GM21619 (cell line): Measurements from ENCODE around the gene MYO1D.
"Not testable (repeated sequence)": the region's sequence is repeated elsewhere in the genome, so short reads cannot be mapped to it uniquely, and the experiment has no call there.

Source experiments
- ATAC-seq: cut with Tn5 transposase; IDR thresholded peaks from one replicate; pipeline ENCODE4 v1.9.1; 2021; ENCODE audit not compliant: unreplicated experiment

MYO1D gene

DNA sequence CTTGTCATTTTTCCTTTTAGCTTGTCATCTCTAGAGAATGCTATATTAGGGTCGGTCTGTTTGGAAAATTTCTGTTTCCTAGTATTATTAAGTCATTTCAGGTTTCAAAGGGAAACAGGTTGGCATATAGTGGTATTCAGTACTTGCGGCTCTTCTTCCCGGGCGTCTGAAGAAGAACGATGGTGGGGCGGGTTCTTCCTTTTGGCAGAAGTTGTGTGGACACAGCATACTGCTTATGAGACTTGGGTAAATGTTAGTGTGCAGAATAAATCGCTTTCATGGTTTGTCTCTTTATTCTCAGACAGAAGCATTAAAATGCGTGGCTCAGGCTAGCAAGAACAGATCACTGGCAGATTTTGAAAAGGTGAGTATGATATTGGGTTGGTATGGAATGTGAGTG is 399.7 kb downstream of the MYO1D start:
- no peak for ATAC-seq

DNA sequence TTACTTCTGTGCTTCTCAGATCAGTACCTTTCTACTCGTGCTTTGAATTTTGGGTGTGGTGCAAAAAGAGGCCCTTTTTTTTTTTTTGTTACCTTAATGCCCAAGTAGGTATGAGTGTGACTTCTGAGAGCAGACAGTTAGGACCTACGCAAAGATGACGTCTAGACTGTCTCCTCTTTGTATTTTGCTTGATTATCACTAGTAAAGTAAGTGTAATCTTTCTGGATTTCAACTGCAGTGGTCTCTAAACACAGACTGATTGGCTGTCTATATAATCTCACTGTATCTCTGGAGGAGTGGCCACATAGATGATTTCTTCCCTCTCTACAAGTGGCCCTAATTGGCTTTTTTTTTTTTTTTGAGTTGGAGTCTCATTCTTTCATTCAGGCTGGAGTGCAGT is 401.7 kb downstream of the MYO1D start:
- ATAC-seq = no peak

DNA sequence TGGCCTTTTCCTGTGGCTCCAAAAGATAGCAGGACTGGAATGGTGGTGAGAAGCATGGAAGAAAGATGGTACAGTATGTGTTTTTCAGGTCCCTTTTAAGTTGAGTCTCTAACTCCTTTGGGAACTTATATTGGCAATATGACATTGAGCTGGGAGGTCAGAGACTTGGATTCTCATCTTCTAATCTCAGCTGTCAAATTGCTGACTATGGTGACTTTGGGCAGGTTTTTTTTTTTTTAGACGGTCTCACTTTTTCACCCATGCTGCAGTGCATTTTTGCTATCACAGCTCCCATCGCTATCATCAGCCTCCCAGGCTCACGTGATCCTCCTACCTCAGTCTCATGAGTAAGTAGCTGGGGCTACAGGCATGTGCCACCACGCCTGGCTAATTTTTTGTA is 405.3 kb downstream of the MYO1D start:
- ATAC-seq = no peak

DNA sequence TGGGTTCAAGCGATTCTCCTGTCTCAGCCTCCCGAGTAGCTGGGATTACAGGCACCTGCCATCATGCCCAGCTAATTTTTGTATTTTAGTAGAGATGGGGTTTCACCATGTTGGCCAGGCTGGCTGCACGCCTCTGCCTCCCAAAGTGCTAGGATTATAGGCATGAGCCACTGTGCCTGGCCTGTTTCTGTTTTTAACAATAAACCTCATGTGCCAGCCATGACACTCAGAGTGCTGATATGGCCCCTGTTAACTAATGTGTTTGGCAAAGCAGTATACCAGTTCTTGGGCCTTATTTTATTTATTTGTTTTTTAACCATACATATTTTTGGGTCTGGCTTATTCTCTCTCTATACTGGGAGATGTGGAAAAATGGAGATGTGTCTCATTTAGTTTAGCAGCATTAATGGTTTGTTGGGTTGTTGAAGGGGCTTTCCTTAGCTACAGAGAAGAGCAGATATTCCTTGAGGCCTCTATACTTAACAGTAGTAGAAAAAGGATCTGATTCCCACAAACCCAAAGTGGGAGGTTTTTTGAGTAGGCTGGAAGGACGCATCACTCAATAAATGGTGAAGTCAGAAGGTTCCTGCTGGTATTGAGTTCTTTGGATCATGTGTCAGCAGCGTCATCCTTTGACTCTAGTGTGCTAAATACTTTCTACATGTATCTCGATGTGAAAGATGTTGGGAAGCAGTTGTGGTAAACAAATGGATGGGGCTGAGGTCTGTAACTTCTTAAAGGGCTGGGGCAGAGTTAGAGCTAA is 406.3 kb downstream of the MYO1D start:
- ATAC-seq = no peak

DNA sequence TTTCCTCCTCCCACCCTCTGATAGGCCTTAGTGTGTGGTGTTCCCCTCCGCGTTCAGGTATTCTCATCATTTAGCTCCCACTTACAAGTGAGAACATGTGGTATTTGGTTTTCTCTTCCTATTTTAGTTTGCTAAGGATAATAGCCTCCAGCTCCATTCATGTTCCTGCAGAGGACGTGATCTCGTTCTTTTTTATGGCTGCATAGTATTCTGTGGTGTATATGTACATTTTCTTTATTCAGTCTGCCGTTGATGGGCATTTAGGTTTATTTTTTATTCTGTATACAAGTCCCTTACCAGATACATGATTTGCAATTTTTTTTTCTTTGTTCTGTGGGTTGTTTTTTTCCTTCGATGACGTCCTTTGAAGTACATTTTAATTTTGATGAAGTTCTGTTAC is 409.0 kb downstream of the MYO1D start:
- ATAC-seq = no peak

DNA sequence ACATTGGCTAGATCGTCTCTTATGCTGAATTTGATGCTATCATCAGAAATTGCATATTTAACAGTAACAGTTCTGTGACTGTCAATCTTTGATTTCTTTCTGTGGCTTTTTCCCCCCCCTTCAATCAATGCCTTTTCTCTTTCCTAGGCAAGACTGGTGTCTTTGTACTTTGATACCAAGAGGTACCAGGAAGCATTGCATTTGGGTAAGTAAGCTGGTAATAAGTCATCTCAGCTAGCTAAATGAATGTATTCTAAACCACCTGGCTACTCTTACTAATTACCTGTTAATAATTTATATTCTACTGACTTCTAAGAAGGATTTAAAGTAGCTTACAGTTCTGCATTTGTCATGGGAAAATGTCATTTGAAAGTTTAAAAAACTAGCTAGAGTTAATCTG is 412.6 kb downstream of the MYO1D start:
- no peak for ATAC-seq

DNA sequence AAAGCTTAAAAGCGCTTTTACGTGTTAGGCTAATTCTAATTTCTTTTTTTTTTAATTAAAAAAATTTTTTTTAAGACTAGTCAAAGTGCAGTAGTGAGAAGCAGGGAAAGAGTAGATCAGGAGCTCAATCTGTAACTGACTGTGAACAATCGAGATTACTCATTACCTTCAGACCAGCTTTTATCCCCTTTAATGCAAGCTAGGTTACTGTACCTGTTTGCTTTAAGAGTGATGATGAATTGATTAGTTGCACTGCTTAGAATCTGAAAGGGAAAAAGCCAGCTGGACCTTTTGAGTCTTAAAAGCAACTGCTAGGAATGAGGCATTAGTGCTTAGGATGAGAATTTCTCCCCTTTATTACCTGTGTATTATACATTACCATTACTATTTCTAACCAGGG is 413.6 kb downstream of the MYO1D start:
- ATAC-seq = no peak

DNA sequence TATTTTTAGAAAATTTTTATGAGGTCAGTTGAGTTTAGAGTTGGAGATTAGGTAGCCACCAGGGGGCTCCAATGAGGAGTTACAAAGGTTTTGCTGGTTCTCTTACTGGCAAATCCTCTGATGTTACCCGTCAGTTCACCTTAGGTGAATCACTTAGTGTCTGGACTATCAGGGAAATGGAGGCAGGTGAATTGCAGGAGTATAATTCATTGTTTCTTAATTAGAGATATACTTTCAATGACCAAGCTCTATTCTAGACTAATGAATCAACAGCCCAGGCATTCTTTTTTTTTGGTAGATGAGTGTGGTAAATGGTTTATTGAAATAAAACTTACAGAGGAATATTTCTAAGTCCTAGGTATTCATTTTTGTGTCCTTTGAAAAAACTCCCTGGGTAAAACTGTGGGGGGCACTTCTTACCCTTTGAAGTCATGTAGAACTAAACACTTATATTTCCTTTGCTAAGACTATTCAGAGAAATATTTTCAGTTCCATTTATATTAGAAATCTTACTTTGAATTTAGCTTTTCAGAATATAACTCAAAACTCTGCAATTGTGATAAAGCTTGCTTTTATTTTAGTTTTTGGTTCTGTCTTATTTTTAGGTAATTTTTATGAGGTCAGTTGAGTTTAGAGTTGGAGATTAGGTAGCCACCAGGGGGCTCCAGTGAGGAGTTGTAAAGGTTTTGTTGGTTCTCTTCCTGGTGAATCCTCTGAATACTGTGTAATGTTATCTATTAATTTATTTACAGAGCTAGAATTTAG is 414.9 kb downstream of the MYO1D start:
- no peak for ATAC-seq

DNA sequence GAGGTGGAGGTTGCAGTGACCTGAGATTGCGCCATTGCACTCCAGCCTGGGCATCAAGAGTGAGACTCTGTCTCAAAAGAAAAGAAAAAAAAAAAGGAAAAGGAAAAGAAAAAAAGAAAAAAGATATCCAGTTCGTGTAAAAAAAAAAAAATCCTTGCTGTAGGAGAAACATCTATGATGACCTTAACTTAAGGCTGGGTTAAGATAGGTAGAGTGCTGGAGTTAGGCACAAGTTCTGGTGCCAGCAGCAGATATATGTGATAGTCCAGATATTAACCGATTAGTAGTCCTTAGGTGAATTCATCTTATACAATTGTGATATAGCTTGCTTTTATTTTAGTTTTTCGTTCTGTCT is 415.4 kb downstream of the MYO1D start:
- ATAC-seq = no peak

DNA sequence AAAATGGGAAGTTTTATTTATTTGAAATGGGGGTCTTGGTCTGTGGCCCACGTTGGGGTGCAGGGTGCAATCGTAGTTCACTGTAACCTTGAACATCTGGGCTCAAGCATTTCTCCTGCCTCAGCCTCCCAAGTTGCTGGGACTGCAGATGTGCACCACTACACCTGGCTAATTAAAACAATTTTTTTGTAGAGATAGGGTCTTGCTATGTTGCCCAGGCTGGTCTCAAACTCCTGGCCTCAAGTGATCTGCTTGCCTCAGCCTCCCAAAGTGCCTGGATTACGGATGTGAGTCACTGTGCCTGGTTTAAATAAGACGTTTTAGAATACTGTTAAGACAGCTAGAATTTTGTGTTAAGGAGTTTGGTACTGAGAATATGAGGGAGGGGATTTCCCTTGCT is 416.9 kb downstream of the MYO1D start:
- no peak for ATAC-seq

DNA sequence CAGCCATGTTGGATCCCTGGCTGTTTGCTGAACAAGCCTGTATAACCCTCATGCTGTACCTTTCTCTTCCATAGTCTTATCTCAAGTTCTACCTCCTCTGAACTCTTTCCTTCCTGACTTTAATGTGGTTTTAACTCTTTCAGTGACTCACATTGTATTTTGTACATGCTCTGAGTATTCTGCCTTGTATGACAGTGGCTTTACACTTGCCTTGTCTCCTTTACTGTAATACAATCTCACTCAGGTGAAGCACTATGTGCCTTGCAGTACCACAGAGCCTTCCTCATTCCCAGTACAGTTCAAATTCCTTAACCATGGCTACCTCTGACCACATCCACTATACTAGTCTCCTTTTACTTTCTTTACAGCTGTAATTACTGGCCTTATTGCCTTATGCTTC is 418.6 kb downstream of the MYO1D start:
- ATAC-seq = no peak

DNA sequence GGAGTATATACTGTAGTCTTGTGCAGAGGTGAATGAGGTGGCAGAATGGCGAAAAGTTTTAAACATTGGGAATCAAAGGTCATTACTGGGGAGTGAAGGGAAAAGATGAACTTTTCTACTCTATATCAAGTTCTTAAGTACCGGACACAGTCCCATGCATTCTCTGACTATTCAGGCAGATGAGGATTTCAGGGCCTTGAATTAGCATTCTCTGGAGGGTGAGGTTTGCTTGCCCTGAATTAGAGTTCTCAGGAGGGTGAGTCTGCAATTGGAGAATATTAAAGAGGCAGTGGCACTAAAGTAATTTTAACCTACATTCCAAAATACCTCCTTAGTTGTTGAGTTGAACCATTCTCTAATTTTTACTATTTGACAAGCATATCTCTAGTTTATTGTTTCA is 423.6 kb downstream of the MYO1D start:
- ATAC-seq = no peak

DNA sequence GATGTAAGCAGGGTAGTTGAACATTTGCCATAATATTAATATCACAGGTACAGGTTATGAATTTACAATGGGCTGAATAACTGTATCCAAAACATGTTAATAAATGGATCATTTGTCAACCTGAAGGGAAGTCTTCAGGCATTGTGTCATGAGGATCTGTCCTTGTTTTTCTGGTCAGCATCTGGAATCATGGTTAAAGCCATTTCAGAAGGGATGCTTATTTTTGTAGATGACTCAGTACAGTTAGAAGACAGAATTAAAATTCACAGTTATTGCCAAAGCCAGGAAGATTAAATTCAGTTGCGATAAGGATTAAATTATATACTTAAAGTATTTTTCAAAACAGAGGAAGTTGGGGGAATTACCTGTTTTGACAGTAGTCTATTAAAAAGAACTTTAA is 424.6 kb downstream of the MYO1D start:
- ATAC-seq = no peak

DNA sequence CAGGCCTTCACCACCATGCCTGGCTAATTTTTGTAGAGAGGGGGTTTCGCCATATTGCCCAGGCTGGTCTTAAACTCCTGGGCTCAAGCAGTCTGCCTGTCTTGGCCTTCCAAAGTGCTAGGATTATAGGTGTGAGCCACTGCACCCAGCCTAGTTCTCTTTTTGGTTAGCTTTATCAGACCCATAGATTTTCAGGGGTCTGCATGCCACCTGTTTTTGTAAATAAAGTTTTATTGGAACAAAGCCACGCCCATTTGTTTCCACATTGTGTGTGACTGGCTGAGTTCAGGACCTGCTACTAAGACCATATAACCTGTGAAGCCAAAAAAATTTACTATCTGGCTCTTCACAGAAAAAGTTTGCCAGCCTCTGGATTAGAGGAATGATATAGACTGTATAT is 425.0 kb downstream of the MYO1D start:
- ATAC-seq = no peak

DNA sequence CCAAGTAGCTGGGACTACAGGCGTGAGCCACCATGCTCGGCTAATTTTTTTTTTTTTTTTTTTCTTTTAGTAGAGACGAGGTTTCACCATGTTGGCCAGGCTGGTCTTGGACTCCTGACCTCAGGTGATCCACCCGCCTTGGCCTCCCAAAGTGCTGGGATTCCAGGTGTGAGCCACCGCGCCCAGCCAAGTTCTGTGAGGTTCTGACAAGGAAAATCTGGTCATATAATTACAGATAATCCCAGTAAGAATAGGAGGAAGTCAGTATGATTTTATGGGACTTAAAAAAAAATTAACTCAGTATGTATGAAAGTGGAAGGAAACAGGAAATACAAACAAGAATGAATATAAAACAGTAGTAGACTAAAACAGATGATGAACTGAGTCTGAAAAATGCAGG is 426.5 kb downstream of the MYO1D start:
- ATAC-seq = not testable (repeated sequence)

DNA sequence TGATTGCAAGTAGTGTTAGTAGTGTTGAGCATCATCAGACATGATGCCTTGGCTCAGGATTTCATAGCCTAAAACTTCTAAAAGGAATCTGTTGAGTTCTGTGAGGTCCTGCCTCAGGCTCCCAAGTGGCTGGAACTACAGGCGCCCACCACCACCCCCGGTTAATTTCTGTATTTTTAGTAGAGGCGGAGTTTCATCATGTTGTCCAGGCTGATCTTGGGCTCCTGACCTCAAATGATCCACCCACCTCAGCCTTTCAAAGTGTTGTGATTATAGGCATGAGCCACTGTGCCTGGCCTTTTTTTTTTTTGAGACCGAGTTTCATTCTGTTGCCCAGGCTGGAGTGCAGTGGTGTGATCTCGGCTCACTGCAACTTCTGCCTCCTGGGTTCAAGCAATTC is 427.0 kb downstream of the MYO1D start:
- ATAC-seq = no peak

DNA sequence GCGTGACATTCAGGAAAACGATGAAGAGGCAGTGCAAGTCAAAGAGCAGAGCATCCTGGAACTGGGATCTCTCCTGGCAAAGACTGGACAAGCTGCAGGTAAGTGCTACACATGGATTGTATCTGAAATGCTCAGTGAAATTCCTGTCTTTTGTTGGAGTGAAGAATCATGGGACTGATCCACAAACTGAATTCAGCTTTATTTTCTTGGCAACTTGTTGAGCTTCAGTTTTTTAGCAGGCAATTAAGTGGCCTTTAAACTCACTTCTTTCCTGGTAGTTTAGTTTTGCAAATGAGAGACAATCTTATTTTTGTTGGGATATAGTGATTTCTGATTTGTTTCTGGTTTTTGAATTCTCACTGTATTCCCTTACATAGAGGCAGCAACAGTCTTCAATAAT is 430.0 kb downstream of the MYO1D start:
- no peak for ATAC-seq

DNA sequence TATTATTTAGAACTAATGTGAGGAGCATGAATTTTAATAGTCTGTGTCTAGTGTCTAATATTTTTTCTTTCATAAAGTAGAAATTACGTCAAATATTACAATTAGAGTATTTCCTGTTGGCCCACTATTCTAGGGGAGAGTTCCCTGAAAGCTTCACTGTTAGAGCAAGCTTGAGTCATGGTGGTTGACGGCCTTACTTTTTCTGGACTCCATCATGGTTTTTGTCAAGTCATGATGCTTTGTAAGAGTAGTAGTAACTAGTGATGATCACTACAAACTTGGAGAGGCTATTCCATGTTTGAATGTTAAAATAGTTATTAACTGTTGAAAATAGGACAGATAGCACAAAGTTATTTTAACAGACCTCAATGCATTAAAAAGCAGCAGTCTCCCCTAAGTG is 431.0 kb downstream of the MYO1D start:
- ATAC-seq = no peak

DNA sequence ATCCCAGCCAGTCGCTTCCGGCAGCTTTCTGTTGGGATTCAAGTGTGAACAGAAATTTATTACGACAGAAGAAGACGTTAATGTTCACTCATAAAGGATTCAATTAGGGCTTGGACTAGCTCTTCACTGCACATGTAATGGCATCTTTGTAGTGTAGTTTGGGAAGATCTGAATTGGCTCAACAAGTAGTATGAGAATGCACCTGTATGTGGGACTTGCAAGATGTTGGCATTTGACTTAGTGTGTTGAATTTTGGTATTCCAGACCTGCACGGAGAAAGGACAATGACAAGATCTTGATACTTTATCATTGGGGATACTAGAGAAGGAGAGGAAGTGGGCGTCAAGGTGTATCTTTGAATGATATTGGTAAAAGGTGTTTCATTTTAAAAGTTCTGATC is 431.4 kb downstream of the MYO1D start:
- no peak for ATAC-seq

DNA sequence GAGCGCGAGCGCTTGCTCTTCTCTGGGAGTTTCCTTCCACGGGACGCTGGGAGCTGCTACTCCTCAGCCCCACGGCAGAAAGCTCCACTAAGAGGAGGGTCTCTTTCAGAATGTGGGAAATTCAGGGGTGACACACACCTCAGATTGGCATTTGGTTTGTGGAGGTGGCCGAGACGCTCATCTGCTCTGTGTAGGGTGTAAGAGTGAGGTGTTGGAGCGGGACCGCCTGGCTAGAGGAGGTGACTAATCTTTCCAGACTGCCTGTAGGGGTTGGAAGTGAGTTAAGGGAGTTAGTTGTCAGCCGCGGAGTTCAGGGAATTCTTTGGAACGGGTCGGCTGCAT is 431.9 kb downstream of the MYO1D start:
- no peak for ATAC-seq

DNA sequence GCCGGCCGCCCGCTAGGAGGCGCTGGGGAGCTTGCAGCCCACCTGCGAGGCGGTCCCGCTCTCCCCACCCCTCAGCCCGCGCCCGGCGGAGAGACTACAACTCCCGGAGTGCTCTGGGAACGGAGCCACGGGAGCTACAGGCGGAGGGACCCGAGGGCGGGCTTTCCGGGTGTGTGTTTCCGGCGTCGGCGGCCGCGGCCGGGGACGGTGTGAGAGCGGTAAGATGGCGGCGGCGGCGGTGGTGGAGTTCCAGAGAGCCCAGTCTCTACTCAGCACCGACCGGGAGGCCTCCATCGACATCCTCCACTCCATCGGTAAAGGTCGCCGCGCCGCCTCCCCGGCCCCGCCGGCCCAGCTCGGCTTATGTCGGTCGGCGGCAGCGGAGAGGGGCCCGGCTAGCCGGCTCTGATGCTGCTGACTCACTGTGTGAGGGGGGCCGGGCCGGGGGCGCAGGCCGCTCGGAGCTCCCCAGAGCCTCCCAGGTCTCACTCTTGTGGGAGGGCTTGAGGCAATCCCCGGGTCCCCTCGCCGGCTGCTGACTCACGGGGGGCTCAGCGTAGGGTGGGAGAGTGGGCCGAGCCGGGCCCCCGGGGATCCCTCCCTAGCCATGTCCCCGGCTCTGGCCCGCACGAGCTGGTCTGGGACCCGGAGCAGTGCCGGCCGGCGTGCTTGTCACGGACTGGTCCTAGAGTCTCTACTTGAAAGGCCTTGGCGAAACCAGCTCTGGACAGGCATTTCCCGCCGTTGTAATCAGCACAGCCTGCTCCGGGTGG is 432.4 kb downstream of the MYO1D start, which contains the start of gene PSMD11:
TSS of gene PSMD11 (plus strand) at position 210 of the 773 bp plus-strand sequence. CDS start at position 224, 14 bp downstream.
- ATAC-seq = peak; percentile 91

DNA sequence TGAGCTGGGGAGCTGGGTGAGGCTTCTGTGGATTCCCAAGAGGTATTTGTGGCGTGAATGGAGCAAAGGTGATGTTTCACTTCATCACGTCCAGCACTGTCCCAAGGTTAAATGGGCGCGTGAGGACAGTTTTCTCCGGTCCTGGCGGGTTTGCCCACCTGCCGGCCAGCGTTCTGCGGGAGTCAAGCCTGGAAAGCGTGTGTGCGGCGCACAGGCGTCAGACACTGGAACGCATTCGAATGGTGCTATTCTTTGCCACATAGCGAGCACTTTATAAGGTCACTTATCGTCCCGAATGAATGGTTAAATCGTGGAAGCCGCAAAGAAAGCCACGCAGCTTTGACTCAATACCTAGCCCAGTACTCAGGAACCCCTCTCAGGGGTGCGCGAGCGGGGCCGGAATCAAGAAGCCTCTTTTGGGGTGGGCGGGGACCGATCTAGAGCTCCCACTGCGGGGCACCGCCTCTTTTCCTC is 433.1 kb downstream of the MYO1D start:
- no peak for ATAC-seq
